ENCODE data around the gene YTHDF1.

Gene YTHDF1

GRCh38 chr20:63155266-63156165 is 60.4 kb downstream of the YTHDF1 start:
- no peak for DNase-seq (ENCODE audit: low read depth)

DNA sequence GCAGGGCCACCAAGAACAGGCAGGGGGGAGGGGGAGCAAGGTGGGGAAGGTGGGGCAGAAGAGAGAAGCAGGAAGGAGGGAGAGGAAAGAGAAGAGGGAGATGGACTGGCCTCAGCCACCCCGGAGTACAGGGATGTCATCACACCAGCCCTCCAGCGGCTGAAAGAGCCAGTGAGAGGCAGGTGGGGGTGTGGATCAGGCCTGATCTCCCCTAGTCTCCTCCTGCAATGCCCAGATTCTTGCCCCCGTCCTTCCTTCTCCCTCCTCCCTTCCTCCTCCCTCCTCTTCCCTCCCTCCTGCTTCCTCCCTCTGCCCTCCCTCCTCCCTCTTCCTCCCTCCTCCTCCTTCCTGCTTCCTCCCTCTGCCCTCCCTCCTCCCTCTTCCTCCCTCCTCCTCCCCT is 61.5 kb downstream of the YTHDF1 start:
- no peak for DNase-seq (ENCODE audit: low read depth)

DNA sequence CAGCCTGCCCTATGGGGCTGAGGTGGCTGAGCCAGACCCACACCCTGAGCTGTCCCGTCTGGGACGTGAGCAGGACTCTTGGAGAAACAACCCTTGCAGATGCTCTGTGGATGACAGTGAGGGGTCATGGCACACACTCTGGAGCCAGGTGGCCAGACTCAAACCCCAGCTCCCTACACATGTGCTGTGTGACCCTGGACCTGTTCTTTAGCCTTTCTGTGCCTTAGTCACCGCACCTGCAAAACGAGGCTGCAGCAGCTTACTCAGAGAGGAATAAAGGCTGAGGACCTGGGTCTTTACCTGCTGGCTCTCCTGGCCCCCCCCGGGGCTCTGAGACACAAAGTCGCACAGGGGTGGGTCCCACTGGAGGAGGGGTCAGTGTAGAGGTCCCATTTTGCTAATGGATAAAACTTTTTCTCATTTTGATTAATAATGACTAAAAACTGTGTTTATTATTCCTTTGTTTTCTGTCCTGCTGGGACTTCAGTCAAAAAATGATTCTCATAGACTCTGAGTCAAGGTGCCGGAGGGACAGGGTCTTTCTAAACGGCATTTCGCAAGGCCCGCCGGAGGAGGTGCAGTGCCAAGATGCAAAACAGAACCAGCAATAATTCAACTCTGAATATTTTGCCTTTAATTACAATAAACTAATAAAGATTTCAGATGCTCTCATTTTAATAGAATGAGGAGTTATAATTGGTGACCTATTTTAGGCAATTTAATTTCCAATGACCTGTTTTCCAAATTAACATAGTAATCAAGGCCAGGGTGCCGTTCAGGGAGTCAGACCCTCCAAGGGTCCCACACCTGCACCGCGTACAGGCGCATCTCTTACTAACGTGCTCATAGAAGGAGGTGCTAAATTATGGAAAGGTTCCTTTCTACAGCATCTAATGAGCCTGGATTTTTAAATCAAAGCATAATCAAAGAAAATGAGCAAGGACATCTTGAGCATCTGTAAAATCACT is 62.4 kb downstream of the YTHDF1 start:
- DNase-seq (ENCODE audit: low read depth) = no peak

- DNase-seq (ENCODE audit: low read depth) = no peak
Measured at GRCh38 chr20:63152322-63153253, 63.3 kb downstream of the YTHDF1 start.

- DNase-seq (ENCODE audit: low read depth) = no peak
Measured at GRCh38 chr20:63151554-63152321, 64.2 kb downstream of the YTHDF1 start.

DNA sequence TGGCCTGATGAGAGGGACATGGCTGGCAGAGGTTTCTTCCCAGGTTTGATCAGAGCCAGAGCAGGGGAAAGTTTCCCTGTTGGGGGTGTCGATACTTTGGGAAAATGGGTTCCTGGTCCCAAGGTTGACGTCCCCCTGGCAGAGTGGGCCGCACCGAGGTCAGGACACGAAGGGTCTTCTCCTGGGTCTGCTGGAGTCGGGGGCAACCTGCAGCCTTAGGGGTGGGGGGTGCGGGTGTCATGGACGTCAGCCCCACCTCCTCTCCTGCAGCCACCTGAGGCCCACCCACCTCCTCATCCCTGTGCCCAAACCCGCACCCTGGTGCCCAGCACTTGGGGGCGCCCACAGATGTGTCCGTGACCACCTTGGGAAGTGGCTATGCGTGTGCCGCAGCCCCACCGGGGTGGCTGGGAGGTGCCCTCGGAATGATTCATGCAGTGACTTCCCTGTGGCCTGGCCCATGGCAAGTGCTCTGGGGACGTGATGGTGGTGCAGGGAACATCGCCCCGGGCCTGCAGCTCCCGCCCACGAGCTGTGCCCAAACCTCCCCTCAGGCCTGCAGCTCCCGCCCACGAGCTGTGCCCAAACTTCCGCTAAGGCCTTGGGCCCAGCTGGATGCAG is 64.9 kb downstream of the YTHDF1 start:
- DNase-seq (ENCODE audit: low read depth) = no peak

- no peak for DNase-seq (ENCODE audit: low read depth)
Measured at GRCh38 chr20:63150391-63150898, 65.5 kb downstream of the YTHDF1 start.

GRCh38 chr20:63149531-63150192 is 66.3 kb downstream of the YTHDF1 start:
- DNase-seq (ENCODE audit: low read depth) = no peak

DNA sequence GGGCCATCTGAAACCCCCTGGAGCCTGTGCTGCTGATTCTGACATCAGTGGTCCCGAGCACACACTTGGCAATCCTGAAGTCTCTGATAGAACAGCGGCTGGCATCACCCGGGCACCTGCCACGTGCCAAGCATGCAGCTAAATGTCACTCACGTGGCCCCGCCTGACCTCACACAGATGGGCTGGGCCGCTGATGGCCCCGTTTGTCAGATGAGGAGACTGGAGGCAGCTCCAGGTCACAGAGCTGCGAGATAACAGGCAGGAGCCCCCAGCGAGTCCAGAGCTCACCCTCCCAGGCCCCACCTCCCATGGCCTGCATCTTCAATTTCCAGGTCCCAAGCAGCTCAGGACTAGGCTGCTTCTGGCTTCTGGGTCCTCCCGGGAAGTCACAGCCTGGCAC is 67.2 kb downstream of the YTHDF1 start:
- no peak for DNase-seq (ENCODE audit: low read depth)

DNA sequence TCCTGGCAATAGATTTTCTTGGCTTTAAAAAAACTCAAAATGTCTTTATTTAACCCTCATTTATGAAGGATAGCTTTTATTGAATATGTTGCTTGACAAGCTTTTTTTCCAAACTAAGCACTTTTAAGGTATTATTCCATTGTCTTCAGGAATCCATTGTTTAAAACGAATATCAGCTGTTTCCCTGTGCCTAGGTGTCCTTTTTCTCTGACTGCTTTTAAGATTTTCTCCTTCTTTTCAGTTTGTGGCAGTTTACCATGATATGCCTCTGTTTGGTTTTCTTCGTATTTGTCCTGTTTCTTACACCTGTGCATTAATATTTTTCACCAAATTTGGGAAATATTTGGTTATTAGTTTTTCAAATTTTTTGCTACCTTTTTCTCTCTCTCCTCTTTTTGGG is 68.4 kb downstream of the YTHDF1 start:
- no peak for DNase-seq (ENCODE audit: low read depth)
